Endothelial cell of umbilical vein (primary cell): Measurements from ENCODE around the gene ITGB3. TPM values are rescaled to one million over a fixed set of nuclear protein-coding genes. Genes with fewer than 3 reads are reported as not detected.

Experiments
- BruUV-seq: library from RNA; stranded (reverse); fragments of 400-500 nt; replicated peaks from 2 replicates; lab custom pipeline; 2021; lab: Mats Ljungman, UMichigan
- CTCF ChIA-PET: fragments of 300-600, 350-600 bp; sonication (Branson Sonifier 250); formaldehyde crosslinking; loops from one replicate; lab custom pipeline; 2021; ENCODE audit warnings: antibody characterized with exemption, inconsistent platforms; lab: Charles Lee
- POLR2A ChIA-PET: fragments of 300-600, 350-600 bp; sonication (Branson Sonifier 250); formaldehyde crosslinking; loops from one replicate; lab custom pipeline; 2021; ENCODE audit warnings: antibody characterized with exemption, inconsistent platforms; lab: Charles Lee
- DNase-seq: peaks from one replicate; pipeline ENCODE4 v3.0.0-alpha.2; 2011; ENCODE audit warnings: low read depth, low spot score
- FAIRE-seq: peaks from 2 replicates; lab custom pipeline; 2011; peaks lifted over from hg19 to GRCh38; lab: Jason Lieb, UNC
- H2AFZ ChIP-seq: 2 replicates; pipeline ENCODE4 v1.6.0; 2012; ENCODE audit warnings: low read depth, low read length, control low read depth, inconsistent platforms
- H3K27ac ChIP-seq: 2 replicates; pipeline ENCODE4 v1.5.1; 2011; ENCODE audit warnings: low read depth, mild to moderate bottlenecking, control low read depth, low read length, moderate library complexity; ENCODE audit not compliant: insufficient read depth
- H3K27me3 ChIP-seq, 2 experiments: 2 replicates each; pipeline versions ENCODE4 v1.6.0 to v1.6.1; 2011; ENCODE audit warnings: low read length in 2 of 2, mixed read lengths in 1 of 2; ENCODE audit not compliant: control insufficient read depth in 2 of 2, insufficient read depth in 2 of 2
- H3K36me3 ChIP-seq, 2 experiments: 2 replicates in 1 of 2; 3 replicates in 1 of 2; pipeline ENCODE4 v1.5.1; 2011; ENCODE audit warnings: low read length in 2 of 2, mild to moderate bottlenecking in 1 of 2, moderate library complexity in 1 of 2; ENCODE audit not compliant: control insufficient read depth in 2 of 2, insufficient read depth in 2 of 2; ENCODE audit errors: extremely low read depth in 1 of 2
- H3K4me1 ChIP-seq: 3 replicates; pipeline ENCODE4 v1.5.1; 2011; ENCODE audit warnings: mild to moderate bottlenecking, low read length; ENCODE audit not compliant: control insufficient read depth, insufficient read depth; ENCODE audit errors: extremely low read depth
- H3K4me2 ChIP-seq: 2 replicates; pipeline ENCODE4 v1.6.1; 2011; ENCODE audit warnings: low read length, control low read depth, mixed read lengths; ENCODE audit not compliant: insufficient read depth
- H3K4me3 ChIP-seq, 3 experiments: fragments of 200-600 bp in 1 of 3; sonication (generic), shearing (Covaris generic) in 1 of 3; replicated peaks in 1 of 3; 2 replicates each; pipeline ENCODE4 v1.5.1; 2011 to 2016; ENCODE audit warnings: control low read depth in 3 of 3, low read length in 3 of 3, mild to moderate bottlenecking in 2 of 3, inconsistent platforms in 1 of 3, low read depth in 1 of 3, moderate library complexity in 1 of 3; ENCODE audit not compliant: insufficient read depth in 1 of 3
- H3K79me2 ChIP-seq: 2 replicates; pipeline ENCODE4 v1.6.0; 2012; ENCODE audit warnings: low read length, inconsistent platforms; ENCODE audit not compliant: control insufficient read depth, insufficient read depth
- H3K9ac ChIP-seq: replicated peaks from 2 replicates; pipeline ENCODE3; 2011; ENCODE audit warnings: low read length, control low read depth; ENCODE audit not compliant: insufficient read depth; ENCODE audit errors: extremely low read depth
- H3K9me1 ChIP-seq: replicated peaks from 3 replicates; pipeline ENCODE4 v1.6.0; 2011; ENCODE audit warnings: mild to moderate bottlenecking, low read length; ENCODE audit not compliant: control insufficient read depth, insufficient read depth; ENCODE audit errors: extremely low read depth
- H3K9me3 ChIP-seq: replicated peaks from 2 replicates; pipeline ENCODE4 v1.5.1; 2012; ENCODE audit warnings: low read length, inconsistent platforms; ENCODE audit not compliant: control insufficient read depth, insufficient read depth
- H4K20me1 ChIP-seq: replicated peaks from 2 replicates; pipeline ENCODE3; 2011; ENCODE audit warnings: mild to moderate bottlenecking, low read length; ENCODE audit not compliant: control insufficient read depth, insufficient read depth; ENCODE audit errors: extremely low read depth
- CTCF ChIP-seq, 2 donors: IDR thresholded peaks; 1 replicate in 1 of 2; 2 replicates in 1 of 2; pipeline ENCODE4 v1.5.1; 2011; ENCODE audit warnings: low read length in 2 of 2, mild to moderate bottlenecking in 2 of 2, moderate library complexity in 2 of 2, control low read depth in 1 of 2, inconsistent platforms in 1 of 2, low read depth in 1 of 2; ENCODE audit not compliant: insufficient read depth in 1 of 2; ENCODE audit errors: extremely low read depth in 1 of 2
- EZH2 ChIP-seq: IDR thresholded peaks from 2 replicates; pipeline ENCODE4 v1.6.1; 2012; ENCODE audit warnings: borderline replicate concordance, low read depth, mild to moderate bottlenecking, moderate library complexity, low read length, inconsistent platforms; ENCODE audit not compliant: severe bottlenecking
- FOS ChIP-seq: IDR thresholded peaks from 2 replicates; pipeline ENCODE4 v1.6.1; 2011; ENCODE audit warnings: mild to moderate bottlenecking, low read length, moderate library complexity, borderline replicate concordance; ENCODE audit not compliant: insufficient read depth
- GATA2 ChIP-seq: IDR thresholded peaks from 2 replicates; pipeline ENCODE4 v1.7.0; 2011; ENCODE audit warnings: low read depth, mild to moderate bottlenecking, moderate library complexity, mixed read lengths, low read length; ENCODE audit not compliant: insufficient read length, insufficient read depth
- JUN ChIP-seq: IDR thresholded peaks from 2 replicates; pipeline ENCODE4 v1.6.1; 2011; ENCODE audit warnings: borderline replicate concordance, low read depth; ENCODE audit not compliant: insufficient read length, insufficient read depth
- MAX ChIP-seq: IDR thresholded peaks from 2 replicates; pipeline ENCODE4 v1.6.1; 2011; ENCODE audit not compliant: insufficient read depth, insufficient read length
- MYC ChIP-seq: IDR thresholded peaks from one replicate; pipeline ENCODE4 v1.6.1; 2011; ENCODE audit warnings: mild to moderate bottlenecking, low read depth, low read length
- POLR2A ChIP-seq: IDR thresholded peaks from 2 replicates; pipeline ENCODE4 v1.6.1; 2012; ENCODE audit warnings: low read depth, mild to moderate bottlenecking, control low read depth, low read length
- POLR2AphosphoS5 ChIP-seq: IDR thresholded peaks from 2 replicates; pipeline ENCODE4 v1.6.1; 2012; ENCODE audit warnings: low read depth, mild to moderate bottlenecking, control low read depth, low read length, moderate library complexity; ENCODE audit not compliant: insufficient read depth
- dilution Hi-C: fragments of 300-500 bp; cut with MboI; formaldehyde crosslinking; loops from one replicate; pipeline ENCODE4 v1.15.0; 2019; ENCODE audit warnings: low sequenced_read_pairs; ENCODE audit not compliant: extremely low pct_ligation_motif_present
- intact Hi-C: fragments of 100-400 bp; cut with micrococcal nuclease; formaldehyde crosslinking; loops from one replicate; pipeline ENCODE4 v1.10.0; 2022
- polyA plus RNA-seq, 4 experiments: library from polyadenylated mRNA; depleted of rRNA in 3 of 4; stranded (reverse) in 3 of 4; unstranded in 1 of 4; fragments of >200 nt; gene quantifications; 2 replicates each; pipeline versions ENCODE4 v1.2.1 to v1.2.3, GENCODE V29; 2011 to 2012; ENCODE audit warnings: missing spikeins in 1 of 4
- total RNA-seq: library from RNA; stranded (reverse); gene quantifications from 2 replicates; pipeline ENCODE4 v1.2.3, GENCODE V29; 2021

Gene ITGB3
- total and polyA plus RNA-seq, 2 donors (not counting 3 experiments of a cell fraction or from before 2014, with no cell fraction given) = 55.8 to 60.0 TPM

- H3K4me2 ChIP-seq = no peak overlapping the region
- POLR2A ChIA-PET = no interaction called here
These were observed 24.3 kb downstream of the ITGB3 start for GRCh38 chr17:47277921-47278320.

More at GRCh38 chr17:47277921-47278320, 24.3 kb downstream of the ITGB3 start:
- CTCF ChIA-PET = interaction anchor here (1.2 kb wide), 1 partner anchor 16 kb away, joined by 3 read pairs; no protein-coding TSS in a partner anchor
- dilution Hi-C loops = no loop called here
- H3K27ac ChIP-seq = no peak overlapping the region
- H3K4me1 ChIP-seq = peaks cover 21% of the 10 kb centered on the region
- intact Hi-C loops = no loop called here
- no peaks in the 10 kb centered on the region for H3K27me3 ChIP-seq
- no TSS peak for BruUV-seq
- DNase-seq (no peak), FAIRE-seq (no peak)
- no peaks in the 10 kb centered on the region for H3K9me3 ChIP-seq
- no peak overlapping the region for H2AFZ ChIP-seq
- no peaks in the 10 kb centered on the region for H3K36me3 ChIP-seq
- H3K9ac ChIP-seq = no peak overlapping the region
- TF ChIP-seq GATA2 (no peak), POLR2AphosphoS5 (no peak), MYC (no peak), FOS (no peak), EZH2 (no peak), CTCF (IDR thresholded peaks at IDR 0.05; ENCODE audit: extremely low read depth in 1 of 2, insufficient read depth in 1 of 2, low read depth in 1 of 2, low read length in 2 of 2) (no peak), MAX (no peak), JUN (no peak), POLR2A (no peak)
- no peak overlapping the region for H3K4me3 ChIP-seq
- H4K20me1 ChIP-seq = no peaks in the 10 kb centered on the region
- H3K79me2 ChIP-seq = no peaks in the 10 kb centered on the region
- no peaks in the 10 kb centered on the region for H3K9me1 ChIP-seq
